ENCODE data around the gene NDST3. TPM values are rescaled to one million over a fixed set of nuclear protein-coding genes. Genes with fewer than 3 reads are reported as not detected.

The NDST3 gene
- total RNA-seq, 6 experiments from 2014 or later: not detected

- no peak overlapping the region for H3K4me3 Mint-ChIP-seq
- H3K4me1 Mint-ChIP-seq (ENCODE audit: low read depth): peaks cover 16% of the 10 kb centered on the region; the same call in 1 of the 2 replicates
- no peaks in the 10 kb centered on the region for H3K9me3 Mint-ChIP-seq
- H3K36me3 Mint-ChIP-seq (ENCODE audit: low read depth): peaks cover 51% of the 10 kb centered on the region
- TF ChIP-seq, protein P1, sequence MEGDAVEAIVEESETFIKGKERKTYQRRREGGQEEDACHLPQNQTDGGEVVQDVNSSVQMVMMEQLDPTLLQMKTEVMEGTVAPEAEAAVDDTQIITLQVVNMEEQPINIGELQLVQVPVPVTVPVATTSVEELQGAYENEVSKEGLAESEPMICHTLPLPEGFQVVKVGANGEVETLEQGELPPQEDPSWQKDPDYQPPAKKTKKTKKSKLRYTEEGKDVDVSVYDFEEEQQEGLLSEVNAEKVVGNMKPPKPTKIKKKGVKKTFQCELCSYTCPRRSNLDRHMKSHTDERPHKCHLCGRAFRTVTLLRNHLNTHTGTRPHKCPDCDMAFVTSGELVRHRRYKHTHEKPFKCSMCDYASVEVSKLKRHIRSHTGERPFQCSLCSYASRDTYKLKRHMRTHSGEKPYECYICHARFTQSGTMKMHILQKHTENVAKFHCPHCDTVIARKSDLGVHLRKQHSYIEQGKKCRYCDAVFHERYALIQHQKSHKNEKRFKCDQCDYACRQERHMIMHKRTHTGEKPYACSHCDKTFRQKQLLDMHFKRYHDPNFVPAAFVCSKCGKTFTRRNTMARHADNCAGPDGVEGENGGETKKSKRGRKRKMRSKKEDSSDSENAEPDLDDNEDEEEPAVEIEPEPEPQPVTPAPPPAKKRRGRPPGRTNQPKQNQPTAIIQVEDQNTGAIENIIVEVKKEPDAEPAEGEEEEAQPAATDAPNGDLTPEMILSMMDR (IDR thresholded peaks at IDR 0.05): no peak
- H3K27me3 Mint-ChIP-seq (ENCODE audit: insufficient read depth): peaks cover 2% of the 10 kb centered on the region
- H3K27ac Mint-ChIP-seq: peak overlapping the region; percentile 5; the same call in 1 of the 2 replicates
- DNase-seq: no peak
Observed at GRCh38 chr4:118307643-118308042, 273.4 kb downstream of the NDST3 start.

Data from HFFc6 (cell line).